HG03280 (cell line): ENCODE measurements around the gene ACTG2.
"Not testable (repeated sequence)": the region's sequence is repeated elsewhere in the genome, so short reads cannot be mapped to it uniquely, and the experiment has no call there.

Experiments
- ATAC-seq: cut with Tn5 transposase; IDR thresholded peaks from one replicate; pipeline ENCODE4 v1.9.1; 2021; ENCODE audit warnings: mild to moderate bottlenecking, moderate library complexity; ENCODE audit not compliant: unreplicated experiment

The ACTG2 gene

DNA sequence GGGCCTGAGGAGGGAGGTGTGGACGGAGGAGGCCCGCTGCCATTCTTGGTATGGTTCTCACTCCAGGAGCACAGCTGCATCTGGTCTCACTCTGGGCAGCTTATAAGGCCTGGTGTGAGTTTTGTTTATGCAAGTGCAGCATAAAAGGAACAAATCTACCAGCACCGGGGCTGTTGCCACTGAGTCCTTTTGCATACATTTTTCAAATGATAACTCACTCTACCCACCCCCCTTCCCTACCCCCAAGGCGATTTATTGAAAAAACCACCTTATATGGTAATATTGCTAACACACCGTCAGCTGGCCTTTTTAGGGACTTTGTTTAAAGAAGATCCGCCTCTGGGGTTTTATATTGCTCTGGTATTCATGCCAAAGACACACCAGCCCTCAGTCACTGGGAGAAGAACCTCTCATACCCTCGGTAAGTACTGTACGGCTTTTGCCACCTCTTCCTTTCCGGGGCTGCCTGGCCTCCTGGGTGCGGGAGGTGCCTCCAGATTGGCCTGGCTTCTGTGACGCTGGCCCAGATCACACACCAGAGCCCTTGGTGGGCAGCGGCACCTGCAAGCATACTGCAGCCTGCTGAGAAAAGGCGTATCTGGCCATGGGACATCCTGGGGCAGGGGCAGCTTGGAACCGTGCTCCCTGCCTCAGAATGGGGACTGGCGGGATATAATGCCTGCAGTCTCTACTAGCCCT, at the start of gene ACTG2:
Gene ACTG2 (plus strand): TSS at position 378 of the 699 bp plus-strand sequence. CDS start 8,304 bp downstream, outside the sequence.
- ATAC-seq = no peak

- ATAC-seq = no peak
Measured at GRCh38 chr2:73844087-73844486, 48.7 kb upstream of the ACTG2 start.

DNA sequence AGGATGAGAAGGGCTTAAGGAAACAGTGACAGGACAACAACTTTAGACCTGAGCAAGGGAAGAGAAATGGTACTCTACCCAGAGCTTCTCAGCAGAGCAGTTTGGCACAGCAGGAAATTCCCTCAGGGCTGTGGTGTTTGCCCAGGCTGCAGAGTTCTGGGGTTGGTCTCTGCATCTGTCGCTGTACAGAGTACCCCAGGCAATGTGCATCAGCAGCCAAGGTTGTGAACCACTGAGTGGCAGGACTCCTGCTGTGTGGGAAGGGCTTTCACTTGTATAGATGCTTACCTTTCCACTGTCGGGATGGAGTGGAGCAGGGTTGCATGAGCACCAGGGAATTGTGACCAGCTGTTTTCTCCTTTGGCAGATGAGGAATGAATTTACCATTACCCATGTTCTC, 42.8 kb upstream of the ACTG2 start:
- ATAC-seq = no peak

DNA sequence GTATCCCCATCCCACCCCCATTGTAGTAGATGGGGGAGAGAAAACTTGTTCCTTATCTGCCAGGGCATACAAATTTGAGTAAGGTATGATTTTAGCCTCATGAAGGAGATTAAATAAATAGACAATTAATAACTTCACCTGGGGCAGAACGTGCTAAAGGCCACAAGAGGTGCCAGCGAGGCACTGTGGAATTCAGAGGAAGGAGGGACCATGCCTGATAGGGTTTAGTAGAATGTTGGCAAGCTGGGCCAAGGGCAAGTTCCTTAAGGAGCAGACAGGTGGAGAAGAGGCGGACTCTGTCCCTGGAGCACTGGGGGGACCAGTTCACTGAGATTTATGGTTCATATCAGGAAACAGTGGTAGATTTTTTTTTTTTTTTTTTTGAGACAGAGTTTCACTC, 41.5 kb upstream of the ACTG2 start:
- no peak for ATAC-seq

DNA sequence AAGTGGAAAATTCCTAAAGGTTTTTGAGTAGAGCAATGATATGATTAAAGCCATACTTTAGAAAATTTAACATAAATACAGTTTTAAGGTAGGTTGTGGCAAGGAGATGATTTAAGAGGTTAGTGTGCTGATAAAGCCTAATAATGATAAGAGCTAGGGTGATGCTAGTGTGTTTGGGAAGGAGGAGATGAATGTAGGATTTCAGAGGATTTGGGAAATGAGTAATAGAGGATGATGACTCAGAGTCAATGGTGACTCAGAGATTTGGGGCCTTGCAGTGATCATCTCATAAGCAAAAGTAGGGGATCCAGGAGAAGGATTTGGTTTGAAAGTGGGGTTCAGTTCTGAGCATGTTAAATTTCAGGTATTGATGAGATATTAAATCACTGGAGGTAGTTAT, 40.8 kb upstream of the ACTG2 start:
- no peak for ATAC-seq

- no peak for ATAC-seq
Measured at GRCh38 chr2:73855526-73855925, 37.3 kb upstream of the ACTG2 start.

DNA sequence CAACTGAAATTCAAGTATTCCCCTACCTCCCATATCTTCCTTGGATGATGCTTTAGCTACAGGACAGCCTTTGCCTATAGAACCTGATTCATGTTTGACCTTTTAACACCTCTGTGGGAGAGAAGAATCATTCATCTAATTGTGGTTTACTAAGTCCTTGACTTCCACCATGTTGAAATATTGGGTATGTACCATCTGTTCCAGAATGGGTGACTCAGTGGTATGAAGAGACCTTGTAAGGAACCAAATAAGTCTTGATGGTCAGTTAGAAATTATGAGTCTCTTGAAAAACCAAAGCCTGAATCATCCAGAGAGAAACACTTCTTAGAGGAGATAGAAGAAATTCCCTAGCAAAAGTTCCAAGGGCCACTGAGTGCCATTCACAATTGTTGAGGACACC, 36.6 kb upstream of the ACTG2 start:
- ATAC-seq = no peak

GRCh38 chr2:73859721-73860586, 32.9 kb upstream of the ACTG2 start:
- no peak for ATAC-seq

DNA sequence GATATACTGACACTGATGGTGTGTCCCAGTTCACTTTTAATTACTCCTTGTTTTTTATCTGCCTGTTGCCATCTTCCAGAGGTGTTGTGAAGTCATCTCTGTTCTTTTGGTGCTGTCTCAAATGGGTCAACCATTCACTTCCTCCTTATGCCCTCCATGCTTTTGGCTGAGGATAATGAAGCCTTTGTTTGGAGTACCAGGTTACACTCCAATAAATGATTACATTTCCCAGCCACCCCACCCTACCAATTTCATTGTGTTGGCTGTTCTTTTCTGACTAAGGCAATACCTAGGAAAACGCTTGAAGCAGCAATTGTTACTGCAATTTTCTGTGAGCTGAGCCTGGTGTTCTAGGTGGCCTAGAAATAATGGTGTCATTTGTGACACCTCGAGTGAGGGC, 29.8 kb upstream of the ACTG2 start:
- ATAC-seq = no peak

DNA sequence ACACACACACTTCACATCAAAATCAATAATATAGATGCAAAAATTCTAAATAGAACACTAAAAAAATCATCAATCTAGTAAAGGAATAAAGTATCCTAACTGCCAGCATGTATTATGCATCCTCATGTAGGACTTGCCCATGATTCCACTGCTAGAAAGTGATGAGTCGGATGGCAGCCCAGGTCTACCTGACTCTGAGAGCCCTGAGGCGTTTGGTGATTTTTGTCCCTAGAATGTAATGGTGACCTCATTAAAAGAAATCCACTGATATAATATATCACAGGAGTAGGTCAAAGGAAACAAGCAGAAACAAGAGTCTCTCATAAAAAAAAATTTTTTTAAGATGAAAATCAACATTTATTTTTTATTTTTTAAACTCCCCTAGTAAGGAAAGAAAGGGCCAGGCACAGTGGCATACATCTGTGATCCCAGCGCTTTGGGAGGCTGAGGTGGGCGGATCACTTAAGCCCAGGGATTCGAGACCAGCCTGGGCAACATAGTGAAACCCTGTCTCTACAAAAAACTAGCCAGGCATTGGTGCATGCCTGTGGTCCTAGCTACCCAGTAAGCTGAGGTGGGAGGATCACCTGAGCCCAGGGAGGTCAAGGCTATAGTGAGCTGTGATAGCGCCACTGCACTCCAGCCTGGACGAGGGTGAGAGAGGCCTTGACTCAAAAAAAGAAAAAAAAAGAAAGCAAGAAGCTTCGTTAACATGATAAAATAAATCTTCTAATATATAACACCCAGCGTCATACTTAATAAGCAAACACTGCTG, 24.4 kb upstream of the ACTG2 start:
- no peak for ATAC-seq

DNA sequence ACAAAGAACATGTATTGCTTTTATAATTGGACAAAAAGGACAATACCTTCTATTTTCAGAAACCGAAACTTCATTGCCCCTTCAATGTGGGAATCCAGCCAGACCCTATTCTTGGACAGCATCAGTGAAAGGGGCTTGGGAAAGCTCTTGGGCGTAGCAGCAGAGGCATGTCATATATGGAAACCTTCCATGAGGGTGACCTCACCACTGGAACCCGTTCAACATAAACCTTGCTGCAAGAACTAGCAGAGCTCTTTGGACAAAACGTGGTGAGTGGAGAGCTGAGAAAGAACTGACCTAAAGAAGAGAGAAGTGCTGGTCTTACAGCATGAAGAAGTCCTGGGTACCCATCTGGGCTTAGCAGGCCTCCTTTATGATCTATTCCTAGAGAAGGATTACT, 22.7 kb upstream of the ACTG2 start:
- no peak for ATAC-seq

- no peak for ATAC-seq
Measured at GRCh38 chr2:73877071-73877802, 15.6 kb upstream of the ACTG2 start.

DNA sequence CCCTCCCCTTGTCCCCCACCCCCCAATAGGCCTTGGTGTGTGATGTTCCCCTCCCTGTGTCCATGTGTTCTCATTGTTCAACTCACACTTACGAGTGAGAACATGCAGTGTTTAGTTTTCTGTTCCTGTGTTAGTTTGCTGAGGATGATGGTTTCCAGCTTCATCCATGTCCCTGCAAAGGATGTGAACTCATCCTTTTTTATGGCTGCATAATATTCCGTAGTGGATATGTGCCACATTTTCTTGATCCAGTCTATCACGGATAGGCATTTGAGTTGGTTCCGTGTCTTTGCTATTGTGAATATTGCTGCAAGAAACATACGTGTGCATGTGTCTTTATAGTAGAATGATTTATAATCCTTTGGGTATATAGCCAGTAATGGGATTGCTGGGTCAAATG, 14.8 kb upstream of the ACTG2 start:
- not testable (repeated sequence) for ATAC-seq

DNA sequence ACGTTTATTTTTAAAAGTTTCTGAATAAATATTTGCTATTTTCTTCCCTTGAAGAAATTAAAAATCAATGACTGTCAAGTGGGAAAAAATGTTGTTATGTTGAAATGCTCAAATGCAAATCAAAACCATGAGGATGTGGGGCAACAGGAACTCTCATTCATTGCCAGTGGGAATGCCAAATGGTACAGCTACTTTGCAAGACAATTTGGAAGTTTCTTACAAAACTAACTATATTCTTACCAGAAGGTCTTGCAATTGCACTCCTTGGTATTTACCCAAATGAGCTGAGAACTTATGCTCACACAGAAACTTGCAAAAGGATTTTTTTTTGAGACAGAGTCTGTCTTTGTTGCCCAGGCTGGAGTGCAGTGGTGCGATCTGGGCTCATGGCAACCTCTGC, 7.4 kb upstream of the ACTG2 start:
- no peak for ATAC-seq

- no peak for ATAC-seq
Measured at GRCh38 chr2:73886357-73886756, 6.5 kb upstream of the ACTG2 start.

DNA sequence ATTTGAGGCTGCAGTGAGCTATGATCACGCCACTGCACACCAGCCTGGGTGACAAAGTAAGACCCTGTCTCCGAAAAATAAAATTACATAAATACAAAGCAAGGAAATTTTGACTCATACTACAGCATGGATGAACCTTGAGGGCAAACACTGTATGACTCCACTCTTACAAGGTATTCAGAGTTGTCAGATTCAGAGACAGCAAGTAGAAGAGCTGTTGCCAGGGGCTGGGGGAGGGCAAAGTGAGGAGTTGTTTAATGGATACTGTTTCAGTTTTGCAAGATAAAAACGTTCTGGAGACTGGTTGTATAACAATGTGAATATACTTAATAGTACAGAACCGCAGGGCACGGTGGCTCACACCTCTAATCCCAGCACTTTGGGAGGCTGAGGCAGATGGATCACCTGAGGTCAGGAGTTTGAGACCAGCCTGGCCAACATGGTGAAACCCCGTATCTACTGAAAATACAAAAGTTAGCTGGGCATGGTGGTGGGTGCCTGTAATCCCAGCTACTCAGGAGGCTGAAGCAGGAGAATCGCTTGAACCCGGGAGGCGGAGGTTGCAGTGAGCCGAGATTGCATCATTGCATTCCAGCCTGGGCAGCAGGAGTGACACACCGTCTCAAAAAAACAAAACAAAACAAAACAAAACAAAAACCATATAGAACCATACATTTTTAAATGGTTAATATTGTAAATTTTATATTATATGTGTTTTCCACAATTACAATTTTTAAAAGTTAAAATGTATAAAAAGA, 5.0 kb upstream of the ACTG2 start:
- ATAC-seq = not testable (repeated sequence)

GRCh38 chr2:73888388-73888787, 4.4 kb upstream of the ACTG2 start:
- no peak for ATAC-seq

DNA sequence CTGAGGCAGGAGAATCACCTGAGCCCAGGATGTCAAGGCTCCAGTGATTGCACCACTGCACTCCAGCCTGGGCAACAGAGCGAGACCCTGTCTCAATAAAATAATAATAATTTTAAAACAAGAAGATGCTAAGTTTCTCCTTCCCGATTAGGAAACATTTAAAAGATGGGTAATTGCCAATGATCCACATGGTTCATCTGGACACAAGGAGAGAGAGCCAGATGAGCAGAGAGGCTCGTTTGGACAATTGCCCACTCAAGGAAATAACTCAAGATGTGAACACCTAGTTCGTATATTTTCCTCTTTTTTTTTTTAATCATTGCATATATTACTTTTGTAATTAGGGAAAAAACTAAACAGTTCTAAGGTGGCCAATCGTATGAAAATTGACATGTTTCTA, 3.6 kb upstream of the ACTG2 start:
- no peak for ATAC-seq

- no peak for ATAC-seq
Measured at GRCh38 chr2:73890301-73891092, 2.3 kb upstream of the ACTG2 start.
